Caco-2 (cell line): ENCODE results near the gene CDC42BPG. TPM values are rescaled to one million over a fixed set of nuclear protein-coding genes. Genes with fewer than 3 reads are reported as not detected.

ENCODE experiments used
- BruUV-seq: library from RNA; stranded (reverse); fragments of 400-500 nt; replicated peaks from 2 replicates; lab custom pipeline; 2021; lab: Mats Ljungman, UMichigan
- CTCF ChIA-PET: fragments of 300-600 bp; sonication (Branson Sonifier 250); formaldehyde crosslinking; loops from one replicate; lab custom pipeline; 2022; ENCODE audit warnings: antibody characterized with exemption; lab: Charles Lee
- POLR2A ChIA-PET: fragments of 300-600 bp; sonication (Branson Sonifier 250); formaldehyde crosslinking; loops from one replicate; lab custom pipeline; 2022; ENCODE audit warnings: antibody characterized with exemption; lab: Charles Lee
- DNase-seq, 2 experiments: peaks; one replicate each; pipeline versions ENCODE4 v3.0.0 to v3.0.0-alpha.2; 2020 to 2022
- H3K27me3 ChIP-seq: replicated peaks from 2 replicates; pipeline ENCODE4 v1.6.0; 2011; ENCODE audit warnings: low read length; ENCODE audit not compliant: control insufficient read depth, insufficient read depth
- H3K36me3 ChIP-seq: 2 replicates; pipeline ENCODE4 v1.5.1; 2011; ENCODE audit warnings: low read length; ENCODE audit not compliant: control insufficient read depth, insufficient read depth
- H3K4me1 ChIP-seq: fragments of 250-450 bp; sonication (Bioruptor Pico); 2 replicates; pipeline ENCODE4 v1.5.1; 2020; ENCODE audit warnings: mild to moderate bottlenecking
- H3K4me3 ChIP-seq: 2 replicates; pipeline ENCODE4 v1.5.1; 2011; ENCODE audit warnings: low read depth, mild to moderate bottlenecking, control low read depth, low read length
- H3K9me3 ChIP-seq: fragments of 250-450 bp; sonication (Bioruptor Pico); 2 replicates; pipeline ENCODE4 v1.5.1; 2020; ENCODE audit warnings: mild to moderate bottlenecking, moderate library complexity
- H3K27ac Mint-ChIP-seq: one replicate; pipeline ENCODE4 v1.8.0; 2022; ENCODE audit warnings: mixed read lengths; ENCODE audit not compliant: unreplicated experiment
- H3K27me3 Mint-ChIP-seq: one replicate; pipeline ENCODE4 v1.8.0; 2022; ENCODE audit warnings: mixed read lengths; ENCODE audit not compliant: insufficient read depth, unreplicated experiment
- H3K36me3 Mint-ChIP-seq: one replicate; pipeline ENCODE4 v1.8.0; 2022; ENCODE audit warnings: mild to moderate bottlenecking, mixed read lengths; ENCODE audit not compliant: insufficient read depth, unreplicated experiment
- H3K4me1 Mint-ChIP-seq: one replicate; pipeline ENCODE4 v1.8.0; 2022; ENCODE audit warnings: low read depth, mixed read lengths; ENCODE audit not compliant: unreplicated experiment
- H3K4me3 Mint-ChIP-seq: one replicate; pipeline ENCODE4 v1.8.0; 2022; ENCODE audit warnings: mild to moderate bottlenecking, moderate library complexity, mixed read lengths; ENCODE audit not compliant: unreplicated experiment
- H3K9me3 Mint-ChIP-seq: one replicate; pipeline ENCODE4 v1.8.0; 2022; ENCODE audit warnings: mixed read lengths; ENCODE audit not compliant: unreplicated experiment
- CTCF ChIP-seq, 2 experiments: fragments of 200-600 bp in 1 of 2; IDR thresholded peaks; 1 replicate in 1 of 2; 2 replicates in 1 of 2; pipeline versions ENCODE4 v1.5.1 to v1.8.0; 2011 to 2022; ENCODE audit warnings: antibody characterized with exemption in 1 of 2, control low read depth in 1 of 2, inconsistent platforms in 1 of 2, low read depth in 1 of 2, low read length in 1 of 2, mild to moderate bottlenecking in 1 of 2, moderate library complexity in 1 of 2; ENCODE audit not compliant: insufficient read depth in 1 of 2, severe bottlenecking in 1 of 2, unreplicated experiment in 1 of 2
- intact Hi-C: fragments of 100-400 bp; cut with micrococcal nuclease; formaldehyde crosslinking; loops from one replicate; pipeline ENCODE4 v1.10.0; 2022; ENCODE audit not compliant: unreplicated experiment
- total RNA-seq: library from RNA; stranded (reverse); gene quantifications from 2 replicates; pipeline ENCODE4 v1.2.3, GENCODE V29; 2022

CDC42BPG gene
- total RNA-seq, 1 experiment from 2014 or later: 29.1 TPM

GRCh38 chr11:64848826-64849597 lies 4.6 kb upstream of the CDC42BPG start:
- peak overlapping the region; percentile 58 for H3K27ac Mint-ChIP-seq

GRCh38 chr11:64848214-64848825 lies 3.9 kb upstream of the CDC42BPG start:
- Mint-ChIP-seq H3K4me1 (peaks cover 24% of the 10 kb centered on the region), H3K36me3 (peaks cover 49% of the 10 kb centered on the region), H3K27me3 (no peaks in the 10 kb centered on the region), H3K9me3 (no peaks in the 10 kb centered on the region), H3K4me3 (no peak overlapping the region), H3K27ac (peak overlapping the region; percentile 58)
- peaks cover 23% of the 10 kb centered on the region for H3K4me1 ChIP-seq
- CTCF ChIA-PET: interaction anchor here (0.6 to 4.9 kb wide), 12 partner anchors 16 to 262 kb away, joined by 3 to 51 read pairs (median 4); partner anchors contain the start of genes ARL2, BATF2, EHD1 and SF1
- no peaks in the 10 kb centered on the region for H3K9me3 ChIP-seq
- intact Hi-C loops: loop anchor here (5.0 kb wide), 1 partner anchor 149 kb away; the partner anchor contains the start of gene BATF2
- H3K4me3 ChIP-seq: no peak overlapping the region
- no TSS peak for BruUV-seq
- no peak for DNase-seq
- H3K27me3 ChIP-seq: no peaks in the 10 kb centered on the region
- POLR2A ChIA-PET: interaction anchor here (1.0 to 1.5 kb wide), 2 partner anchors 19 to 22 kb away, joined by 3 read pairs; no protein-coding TSS in a partner anchor
- no peaks in the 10 kb centered on the region; the same call in 1 of the 2 replicates for H3K36me3 ChIP-seq
- no peak for TF ChIP-seq CTCF (IDR thresholded peaks at IDR 0.05; ENCODE audit: insufficient read depth in 1 of 2, low read depth in 1 of 2, low read length in 1 of 2, severe bottlenecking in 1 of 2, unreplicated experiment in 1 of 2)

More at GRCh38 chr11:64848826-64849597, 4.6 kb upstream of the CDC42BPG start:
- Mint-ChIP-seq H3K4me3 (no peak overlapping the region), H3K36me3 (peaks cover 54% of the 10 kb centered on the region), H3K9me3 (no peaks in the 10 kb centered on the region), H3K4me1 (peaks cover 19% of the 10 kb centered on the region), H3K27me3 (no peaks in the 10 kb centered on the region)
- H3K4me3 ChIP-seq: no peak overlapping the region
- BruUV-seq: no TSS peak
- no peak for TF ChIP-seq CTCF (IDR thresholded peaks at IDR 0.05; ENCODE audit: insufficient read depth in 1 of 2, low read depth in 1 of 2, low read length in 1 of 2, severe bottlenecking in 1 of 2, unreplicated experiment in 1 of 2)
- H3K4me1 ChIP-seq: peaks cover 22% of the 10 kb centered on the region
- ChIA-PET CTCF (interaction anchor here (0.5 to 4.9 kb wide), 14 partner anchors 15 to 268 kb away, joined by 3 to 51 read pairs (median 4); partner anchors contain the start of genes ARL2, BATF2, EHD1 and ZNHIT2), POLR2A (interaction anchor here (1.0 to 1.5 kb wide), 2 partner anchors 18 to 22 kb away, joined by 3 read pairs; no protein-coding TSS in a partner anchor)
- H3K9me3 ChIP-seq: no peaks in the 10 kb centered on the region
- intact Hi-C loops: loop anchor here (5.0 kb wide), 1 partner anchor 148 kb away; the partner anchor contains the start of gene BATF2
- DNase-seq: no peak
- H3K27me3 ChIP-seq: no peaks in the 10 kb centered on the region
- no peaks in the 10 kb centered on the region; the same call in 1 of the 2 replicates for H3K36me3 ChIP-seq
